ENCODE measurements around the gene DPPA3. TPM values are rescaled to one million over a fixed set of nuclear protein-coding genes. Genes with fewer than 3 reads are reported as not detected.
A peak's percentile ranks its signal among the peaks of the same experiment; 100 is the strongest.

DPPA3 gene
- total and polyA plus RNA-seq, 2 of the 8 experiments (the other 6 are each of a cell fraction or from before 2014, with no cell fraction given), result 0.30 to 1.2 TPM

GRCh38 chr12:7695566-7696197 is 15.6 kb upstream of the DPPA3 start, which contains the start of gene GDF3:
TSS of gene GDF3 (minus strand) at chr12:7695775. CDS start at chr12:7695728, 47 bp downstream.
- Histone ChIP-seq H3K4me1 (replicated peaks in 1 of 4; ENCODE audit: control insufficient read depth in 3 of 4, insufficient read depth in 4 of 4, low read length in 3 of 4) (peaks cover 2 to 16% (median 9%) of the 10 kb centered on the region in 4 experiments; a peak in 6 of 7 replicates), H3K18ac (ENCODE audit: extremely low read depth, low read length) (peak within 1 kb of the TSS; percentile 72), H3K4me3 (ENCODE audit: extremely low read depth in 1 of 4, insufficient read depth in 2 of 4, low read depth in 3 of 4, low read length in 4 of 4) (peak within 1 kb of the TSS in 1 of 4 experiments; percentile 7; a peak in 1 of 8 replicates), H4K5ac (ENCODE audit: insufficient read length, low read depth, low read length) (peak within 1 kb of the TSS; percentile 47), H3K27ac (ENCODE audit: low read depth, low read length) (peak within 1 kb of the TSS; percentile 48), H3K4me2 (ENCODE audit: insufficient read depth in 1 of 2, low read depth in 2 of 2, low read length in 2 of 2) (peak within 1 kb of the TSS; percentile 43 to 56; a peak in 3 of 4 replicates), H2AK5ac (ENCODE audit: low read depth, low read length) (0 out of 2 replicates have a peak within 1 kb of the TSS, but pooled peaks have one; percentile 28), H3K9me3 (ENCODE audit: insufficient read depth in 2 of 2, low read depth in 1 of 2, low read length in 1 of 2) (no peaks in the 10 kb centered on the region), H3K23me2 (ENCODE audit: low read depth, low read length) (no peaks in the 10 kb centered on the region), H4K91ac (replicated peaks; ENCODE audit: insufficient read length, low read length) (peak within 1 kb of the TSS; percentile 71), H3K14ac (ENCODE audit: insufficient read length) (no peak within 1 kb of the TSS), H4K20me1 (replicated peaks in 1 of 2; ENCODE audit: control insufficient read depth in 1 of 2, insufficient read depth in 2 of 2, low read length in 2 of 2) (no peaks in the 10 kb centered on the region), H3K23ac (ENCODE audit: insufficient read length) (no peak within 1 kb of the TSS), H2BK120ac (replicated peaks; ENCODE audit: low read depth, low read length) (peak within 1 kb of the TSS; percentile 69), H2BK15ac (ENCODE audit: low read length) (no peak within 1 kb of the TSS), H3K9ac (replicated peaks in 1 of 4; ENCODE audit: extremely low read depth in 1 of 4, low read depth in 3 of 4, low read length in 3 of 4) (no peak within 1 kb of the TSS; a peak in 1 of 7 replicates), H3K56ac (replicated peaks; ENCODE audit: insufficient read length, low read depth, low read length) (peak within 1 kb of the TSS; percentile 52), H2AFZ (ENCODE audit: low read length) (no peak within 1 kb of the TSS), H2BK20ac (ENCODE audit: low read length) (peak within 1 kb of the TSS; percentile 83), H4K8ac (ENCODE audit: extremely low read depth, insufficient read depth, low read length) (no peak within 1 kb of the TSS; the same call in 1 of the 2 replicates), H3K79me1 (ENCODE audit: low read depth, low read length) (no peaks in the 10 kb centered on the region), H2BK12ac (ENCODE audit: low read depth, low read length) (peak within 1 kb of the TSS; percentile 96), H3K79me2 (ENCODE audit: control insufficient read depth in 1 of 2, insufficient read depth in 2 of 2, low read length in 2 of 2) (no peaks in the 10 kb centered on the region), H3K27me3 (replicated peaks in 1 of 4; ENCODE audit: control insufficient read depth in 3 of 4, extremely low read depth in 1 of 4, insufficient read depth in 3 of 4, low read length in 3 of 4) (no peaks in the 10 kb centered on the region), H2BK5ac (ENCODE audit: low read depth, low read length) (peak within 1 kb of the TSS; percentile 89; the same call in 1 of the 2 replicates), H3K36me3 (ENCODE audit: control insufficient read depth in 2 of 4, insufficient read depth in 4 of 4, low read length in 3 of 4) (no peaks in the 10 kb centered on the region), H3K4ac (replicated peaks; ENCODE audit: insufficient read length, low read depth, low read length) (peak within 1 kb of the TSS; percentile 40)
- ChIA-PET POLR2A (ENCODE audit: partially characterized antibody) (interaction anchor here (0.6 to 1.9 kb wide), 9 partner anchors 10 to 438 kb away, joined by 3 to 5 read pairs (median 3); no protein-coding TSS in a partner anchor), CTCF (ENCODE audit: partially characterized antibody) (interaction anchor here (0.8 to 2.5 kb wide), 12 partner anchors 10 to 110 kb away, joined by 3 to 9 read pairs (median 3); no protein-coding TSS in a partner anchor)
- DNase-seq (ENCODE audit: low read depth in 1 of 2, low spot score in 2 of 2) (no peak), FAIRE-seq (no peak)
- WGBS, 2 experiments (ENCODE audit: extremely low coverage in 1 of 2, insufficient coverage in 1 of 2, insufficient read length in 1 of 2, insufficient replicate concordance in 2 of 2, low coverage in 1 of 2, low lambda C conversion rate in 2 of 2, missing lambda C conversion rate in 1 of 2), result 79% methylated on average over 7 of the region's 7 CpGs; no CpG with 5 or more reads in 1 of the 2 experiments
- TF ChIP-seq TAF7 (optimal IDR thresholded peaks at IDR 0.05; ENCODE audit: borderline replicate concordance, low read depth, low read length), result no peak
- no peak for TF ChIP-seq RAD21 (IDR thresholded peaks at IDR 0.05 in 1 of 2, conservative IDR thresholded peaks at IDR 0.05 in 1 of 2; ENCODE audit: low read depth in 2 of 2, low read length in 2 of 2)
- TF ChIP-seq BRCA1 (IDR thresholded peaks at IDR 0.05; ENCODE audit: low read depth, low read length), result no peak
- TF ChIP-seq RXRA (IDR thresholded peaks at IDR 0.05; ENCODE audit: insufficient read depth, low read depth, low read length), result no peak
- TF ChIP-seq JUND (IDR thresholded peaks at IDR 0.05; ENCODE audit: low read length), result no peak
- no peak for TF ChIP-seq CBX5 (IDR thresholded peaks at IDR 0.05; ENCODE audit: low read depth, low read length)
- no peak for TF ChIP-seq SAP30 (IDR thresholded peaks at IDR 0.05; ENCODE audit: insufficient read depth, insufficient replicate concordance, low read length)
- TF ChIP-seq ASH2L (IDR thresholded peaks at IDR 0.05; ENCODE audit: low read length), result no peak
- no peak for TF ChIP-seq TCF12 (IDR thresholded peaks at IDR 0.05; ENCODE audit: low read depth, low read length)
- no peak for TF ChIP-seq CHD1 (IDR thresholded peaks at IDR 0.05; ENCODE audit: low read depth, low read length)
